RKO (cell line): ENCODE data around the gene TMEM184A.
A peak's percentile ranks its signal among the peaks of the same experiment; 100 is the strongest.
"Not testable (repeated sequence)": the region's sequence is repeated elsewhere in the genome, so short reads cannot be mapped to it uniquely, and the experiment has no call there.

Experiments used
- DNase-seq: peaks from one replicate; pipeline ENCODE4 v3.0.0-alpha.2; 2016; ENCODE audit warnings: low spot score

The TMEM184A gene

GRCh38 chr7:1590476-1590875 is 34.5 kb upstream of the TMEM184A start:
- no peak for DNase-seq

GRCh38 chr7:1588978-1589377 is 33.0 kb upstream of the TMEM184A start:
- DNase-seq = no peak

- DNase-seq = no peak
Measured at GRCh38 chr7:1587738-1588137, 31.7 kb upstream of the TMEM184A start.

DNA sequence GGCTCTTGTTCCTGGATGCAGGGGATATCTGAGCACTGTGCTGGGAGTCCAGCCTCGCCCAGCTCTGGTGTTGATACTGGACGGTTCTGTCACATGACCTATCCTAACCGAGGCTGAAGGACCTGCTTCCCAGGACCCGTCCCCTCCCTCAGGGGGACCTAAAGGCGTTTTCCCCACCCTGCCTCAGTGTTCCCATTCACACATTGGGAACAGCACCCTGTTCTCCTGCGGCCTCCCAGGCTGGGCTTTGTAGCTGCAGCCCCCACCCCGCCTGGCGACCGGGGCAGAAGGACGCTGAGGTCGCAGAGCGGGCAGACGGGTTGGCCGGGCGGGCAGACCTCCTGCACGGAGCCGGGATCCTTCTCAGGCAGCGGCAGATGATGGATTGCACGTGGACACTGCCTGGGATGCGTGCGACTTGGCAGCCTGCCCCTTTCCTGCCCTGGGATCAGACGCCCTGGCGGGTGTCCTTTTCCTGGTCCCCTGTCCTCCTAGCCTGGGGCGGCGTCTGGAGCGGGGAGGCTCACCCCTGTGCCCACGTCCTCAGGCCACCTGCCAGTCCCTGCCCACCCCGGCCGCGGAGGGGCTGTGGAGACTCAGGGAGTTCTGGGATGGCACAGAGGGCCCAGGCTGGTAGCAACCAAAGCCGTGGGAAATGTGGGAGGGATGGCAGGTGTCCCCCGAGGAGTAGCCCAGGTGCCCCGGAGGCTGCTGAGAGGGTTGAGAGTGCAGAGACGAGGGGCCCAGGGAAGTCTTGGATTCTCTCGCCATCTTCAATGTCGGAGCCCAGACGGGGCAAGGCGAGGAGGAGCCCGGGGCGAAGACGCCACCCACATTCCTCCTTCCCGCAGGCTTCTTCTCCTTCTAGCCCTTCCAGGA is 31.1 kb upstream of the TMEM184A start:
- no peak for DNase-seq

DNA sequence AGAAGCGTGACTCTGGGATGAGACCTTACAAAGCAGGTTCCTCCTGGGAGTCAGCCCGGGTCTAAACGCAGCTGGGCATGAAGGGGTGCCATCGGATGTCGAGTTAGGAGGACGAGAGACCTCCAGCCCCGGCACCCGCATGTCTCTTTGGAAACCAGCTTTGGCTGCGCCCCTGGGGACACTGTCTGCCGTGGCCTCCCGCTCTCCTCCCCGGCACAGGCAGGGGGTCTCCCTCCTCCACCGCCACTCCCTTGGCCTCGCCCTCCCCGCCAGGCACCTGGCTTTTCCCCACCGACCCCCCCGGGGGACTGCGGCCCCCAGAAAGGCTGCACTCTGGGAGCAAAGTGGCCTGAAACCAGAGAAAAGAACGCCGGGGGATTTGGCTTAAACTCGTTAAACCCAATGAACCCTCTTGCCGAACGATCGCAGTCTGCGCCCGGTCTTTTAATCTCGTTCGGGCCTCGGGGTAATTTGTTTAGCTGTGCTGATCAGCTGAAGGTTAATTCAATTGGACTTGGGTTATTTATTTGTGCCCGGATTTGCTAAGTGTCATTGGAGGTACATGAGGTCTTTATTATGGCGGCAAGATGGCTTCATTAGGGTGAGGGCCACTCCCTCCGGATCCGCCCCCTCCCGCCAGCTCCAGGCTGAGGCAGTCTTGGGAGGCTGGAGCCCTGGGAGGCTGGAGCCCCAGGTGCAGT is 30.3 kb upstream of the TMEM184A start:
- DNase-seq = no peak

DNA sequence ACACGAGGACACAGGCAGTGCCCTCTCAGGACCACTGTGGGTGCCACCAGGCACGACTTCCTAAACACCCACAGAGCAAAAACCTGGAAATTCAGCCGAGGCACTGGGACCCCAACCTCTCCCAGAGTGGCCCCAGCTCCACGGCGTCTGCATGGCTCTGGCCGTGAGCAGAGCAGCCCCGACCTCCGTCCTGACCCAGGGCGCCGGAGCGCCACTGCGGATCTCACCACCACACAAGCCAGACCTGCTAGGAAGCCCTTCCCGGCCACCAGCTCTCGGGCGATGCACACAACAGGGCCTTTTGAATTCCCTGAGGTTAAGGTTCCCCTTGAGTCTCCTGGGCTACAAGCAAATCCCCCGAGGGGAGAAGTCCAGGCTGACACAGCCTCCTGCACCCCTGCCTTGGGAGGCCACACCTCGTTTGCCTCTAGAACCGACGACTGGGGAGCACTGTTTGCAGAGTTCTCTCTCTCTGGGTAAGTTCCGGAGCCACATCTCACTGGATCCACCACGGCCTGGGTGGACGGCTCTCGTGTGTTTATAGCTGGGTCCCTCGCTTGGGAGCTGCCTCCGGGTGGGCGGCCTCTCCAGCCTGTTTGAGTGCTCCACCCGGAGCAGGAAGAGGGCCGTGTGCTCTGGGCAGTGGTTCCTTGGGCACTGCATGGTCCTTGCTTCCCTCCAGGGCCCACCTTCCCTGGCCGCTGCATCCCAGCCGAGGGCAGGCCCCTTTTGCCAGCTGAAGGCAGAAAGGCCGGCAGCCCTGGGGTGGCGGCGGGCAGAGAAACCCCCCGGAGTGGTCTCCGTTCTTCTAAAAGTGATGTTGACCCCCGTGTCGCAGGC is 29.4 kb upstream of the TMEM184A start:
- DNase-seq = no peak

- DNase-seq = no peak
Measured at GRCh38 chr7:1584700-1585099, 28.7 kb upstream of the TMEM184A start.

DNA sequence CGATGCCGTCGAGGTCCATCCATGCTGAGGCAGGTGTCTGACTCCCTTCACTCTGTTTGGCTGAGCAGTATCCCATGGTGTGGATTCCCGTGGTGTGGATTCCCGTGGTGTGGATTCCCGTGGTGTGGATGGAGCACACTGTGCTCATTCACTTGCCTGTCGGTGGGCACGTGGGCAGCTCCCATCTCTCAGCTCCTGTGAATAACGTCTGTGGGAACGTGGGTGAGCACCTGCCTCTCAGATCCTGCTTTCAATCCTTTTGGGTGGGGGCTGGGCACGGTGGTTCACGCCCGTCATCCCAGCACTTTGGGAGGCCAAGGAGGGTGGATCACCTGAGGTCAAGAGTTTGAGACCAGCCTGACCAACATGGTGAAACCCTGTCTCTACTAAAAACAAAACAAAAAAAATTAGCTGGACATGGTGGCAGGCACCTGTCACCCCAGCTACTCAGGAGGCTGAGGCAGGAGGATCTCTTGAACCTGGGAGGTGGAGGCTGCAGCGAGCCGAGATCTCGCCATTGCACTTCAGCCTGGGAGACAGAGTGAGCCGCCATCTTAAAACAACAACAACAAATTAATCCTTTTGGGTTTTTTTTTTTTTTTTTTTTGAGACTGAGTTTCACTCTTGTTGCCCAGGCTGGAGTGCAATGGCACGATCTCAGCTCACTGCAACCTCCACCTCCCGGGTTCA is 27.4 kb upstream of the TMEM184A start:
- not testable (repeated sequence) for DNase-seq

GRCh38 chr7:1580422-1581030 is 24.5 kb upstream of the TMEM184A start:
- DNase-seq = no peak

GRCh38 chr7:1579481-1580421 is 23.7 kb upstream of the TMEM184A start:
- peak; percentile 53 for DNase-seq

DNA sequence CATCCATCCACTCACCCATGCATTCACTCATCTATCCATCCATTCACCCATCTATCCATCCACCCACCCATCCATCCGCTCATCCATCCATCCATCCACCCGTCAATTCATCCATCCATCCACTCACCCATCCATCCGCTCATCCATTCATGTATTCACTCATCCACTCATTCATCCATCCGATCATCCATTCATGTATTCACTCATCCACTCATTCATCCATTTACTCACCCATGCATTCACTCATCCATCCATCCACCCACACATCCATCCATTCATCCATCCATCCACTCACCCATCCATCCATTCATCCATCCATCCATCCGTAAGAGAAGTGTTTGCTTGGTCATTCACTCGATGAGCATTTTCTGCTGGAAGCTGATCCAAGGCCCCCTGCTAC is 22.5 kb upstream of the TMEM184A start:
- no peak for DNase-seq

- no peak for DNase-seq
Measured at GRCh38 chr7:1576521-1577253, 20.7 kb upstream of the TMEM184A start.

- no peak for DNase-seq
Measured at GRCh38 chr7:1575809-1576208, 19.8 kb upstream of the TMEM184A start.

GRCh38 chr7:1572111-1572822 is 16.3 kb upstream of the TMEM184A start:
- DNase-seq = no peak

DNA sequence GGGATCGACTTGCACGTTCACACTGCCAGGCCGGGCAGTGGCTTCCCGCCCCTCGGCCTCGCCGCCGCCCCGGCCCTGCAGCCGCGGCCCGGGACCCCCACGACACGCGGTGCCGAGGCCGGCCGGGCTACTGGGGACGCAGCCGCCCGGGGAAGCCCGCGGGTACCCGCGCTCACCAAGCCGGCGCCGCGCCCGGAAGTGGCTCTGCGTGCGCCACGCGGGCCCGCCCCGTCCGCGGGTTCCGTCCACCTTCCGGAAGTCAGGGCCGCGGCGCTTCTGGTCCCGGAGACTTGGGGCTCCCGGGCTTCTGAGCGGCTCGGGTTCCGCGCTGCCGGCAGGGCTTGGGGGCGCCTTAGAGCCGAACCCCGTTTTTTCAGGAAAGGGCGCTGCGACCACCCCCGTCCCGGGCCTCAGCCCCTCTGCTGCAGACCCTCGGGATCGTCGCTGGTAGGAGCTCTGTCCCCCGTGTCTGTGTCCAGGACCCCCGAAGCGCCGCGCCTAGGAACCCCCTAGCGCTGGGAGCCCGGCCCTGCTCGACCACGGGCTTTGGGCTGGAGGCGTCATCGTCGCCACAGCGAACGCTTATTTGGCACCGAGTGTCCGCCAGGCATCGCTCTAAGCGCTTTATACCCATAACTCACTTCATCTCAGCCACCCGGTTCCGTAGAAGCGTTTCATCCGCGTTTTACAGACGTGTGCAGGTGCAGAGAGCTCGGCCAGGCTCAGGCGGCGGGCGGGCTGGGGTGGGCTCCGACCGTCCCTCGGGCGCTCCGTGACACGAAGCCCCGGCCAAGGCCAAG is 14.0 kb upstream of the TMEM184A start, which contains the start of gene PSMG3:
PSMG3 (minus strand) TSS at position 200 of the 800 bp plus-strand sequence. CDS start 693 bp downstream, outside the sequence.
- peak; percentile 92 for DNase-seq

DNA sequence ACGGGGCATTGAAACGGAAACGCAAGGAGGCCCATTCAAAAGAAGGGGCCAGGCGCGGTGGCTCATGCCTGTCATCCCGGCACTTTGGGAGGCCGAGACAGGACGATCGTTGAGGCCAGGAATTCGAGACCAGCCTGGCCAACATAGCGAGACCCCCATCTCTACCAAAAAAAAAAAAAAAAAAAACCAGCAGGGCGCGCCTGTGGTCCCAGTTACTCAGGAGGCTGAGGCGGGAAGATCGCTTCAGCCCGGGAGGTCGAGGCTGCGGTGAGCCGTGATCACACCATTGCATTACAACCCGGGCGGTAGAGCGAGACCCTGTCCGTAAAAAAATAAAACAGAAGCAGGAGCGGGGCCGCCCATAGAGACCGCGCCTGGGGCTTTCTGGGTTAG is 13.4 kb upstream of the TMEM184A start:
- DNase-seq = no peak

DNA sequence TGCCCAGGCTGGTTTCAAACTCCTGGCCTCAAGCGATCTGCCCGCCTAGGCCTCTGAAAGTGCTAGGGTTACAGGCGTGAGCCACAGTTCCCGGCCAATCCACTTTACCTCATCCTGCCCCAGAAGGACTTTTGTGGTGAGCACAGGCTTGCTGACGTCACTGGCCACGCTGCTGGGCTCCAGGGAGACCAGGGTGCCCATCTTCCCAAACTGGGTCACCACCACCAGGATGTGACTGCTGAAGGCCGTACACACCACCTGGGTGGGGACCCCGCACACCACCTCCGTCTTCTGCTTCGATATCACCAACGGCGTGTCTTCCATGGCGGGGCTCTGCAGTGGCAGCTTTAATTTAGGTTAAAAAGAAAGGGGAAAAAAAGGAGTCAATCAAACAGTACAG is 13.0 kb upstream of the TMEM184A start:
- DNase-seq = peak; percentile 94
